HG02759 (cell line): Measurements from ENCODE around the gene SLC1A2.
A peak's percentile ranks its signal among the peaks of the same experiment; 100 is the strongest.

Source experiments
- ATAC-seq: cut with Tn5 transposase; IDR thresholded peaks from one replicate; pipeline ENCODE4 v1.9.1; 2021; ENCODE audit warnings: mild to moderate bottlenecking, moderate library complexity; ENCODE audit not compliant: unreplicated experiment

SLC1A2 gene

DNA sequence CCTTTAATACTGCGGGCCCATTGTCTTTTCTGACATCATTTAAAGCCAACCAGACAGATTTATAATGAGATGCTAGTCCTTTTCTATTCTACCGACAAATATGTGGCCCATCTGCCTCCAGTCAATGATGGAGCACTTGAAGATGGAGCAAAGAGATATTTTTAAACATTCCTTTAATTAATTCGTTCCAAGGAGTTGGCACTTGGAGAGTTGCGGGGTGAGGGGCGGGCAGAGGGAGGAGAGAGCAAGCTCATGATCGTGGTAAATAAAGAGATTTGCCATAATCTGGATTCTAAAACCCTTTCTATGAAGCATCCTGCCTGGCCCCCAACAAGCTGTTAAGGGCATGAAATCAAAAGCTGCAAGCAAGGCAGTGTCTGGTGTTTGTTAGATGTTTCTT is 5.0 kb downstream of the SLC1A2 start:
- no peak for ATAC-seq

DNA sequence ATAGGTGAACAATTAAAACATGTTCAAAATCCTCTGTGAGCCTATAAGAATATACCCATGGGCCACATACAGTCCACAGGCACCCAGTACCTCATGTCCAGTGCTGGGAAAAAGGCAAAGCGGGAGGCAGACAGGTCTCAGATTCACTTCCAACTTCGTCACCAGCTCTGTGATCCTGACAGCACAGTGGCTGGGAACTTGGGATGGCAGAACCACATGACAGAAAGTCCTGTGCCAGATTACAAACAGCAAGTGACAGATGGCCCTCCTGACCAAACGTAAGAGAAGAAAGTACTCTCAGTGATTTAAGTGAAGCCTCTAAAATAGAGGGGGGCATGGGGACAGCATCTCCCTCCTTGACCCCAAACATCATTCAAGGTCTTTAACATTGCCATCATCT is 5.8 kb downstream of the SLC1A2 start:
- ATAC-seq: no peak

DNA sequence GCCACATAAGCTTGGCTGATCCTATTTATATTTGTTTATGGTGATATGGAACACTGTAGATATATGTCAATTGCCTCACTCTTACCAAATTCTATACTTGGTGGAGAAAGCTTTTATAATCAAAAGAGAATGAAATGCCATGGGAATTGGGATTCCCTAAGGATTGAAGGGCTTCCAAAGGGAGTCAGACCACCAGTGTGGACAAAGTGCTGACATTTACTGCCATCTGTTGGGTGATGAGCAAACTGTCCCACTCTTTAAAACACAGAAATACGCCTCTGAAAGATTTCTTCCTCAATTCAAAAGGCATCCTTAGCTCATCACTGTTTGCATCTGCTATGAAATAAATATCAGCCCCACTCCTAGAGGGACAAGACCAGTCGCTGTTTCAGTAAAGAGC is 7.1 kb downstream of the SLC1A2 start:
- ATAC-seq: no peak

GRCh38 chr11:35407041-35407440 is 12.3 kb downstream of the SLC1A2 start:
- no peak for ATAC-seq

DNA sequence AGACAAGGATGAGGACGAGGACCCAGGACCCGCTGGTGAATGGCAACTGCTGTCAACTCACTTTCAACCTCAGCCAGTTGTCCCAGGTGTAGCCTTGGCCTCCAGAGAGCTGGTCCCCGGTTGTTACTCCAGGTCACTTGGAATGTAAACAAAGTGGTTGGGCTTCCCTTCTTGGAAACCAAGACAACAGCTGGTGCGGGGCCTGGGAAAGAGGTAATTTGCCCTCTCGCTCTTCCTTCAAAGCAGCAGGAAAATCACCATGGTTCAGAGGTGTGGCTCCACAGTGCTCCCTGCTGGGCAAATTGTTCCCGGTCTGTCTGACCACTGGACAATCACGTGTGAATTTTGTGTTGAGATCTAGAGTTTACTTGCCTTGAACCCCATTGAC is 15.0 kb downstream of the SLC1A2 start:
- no peak for ATAC-seq

DNA sequence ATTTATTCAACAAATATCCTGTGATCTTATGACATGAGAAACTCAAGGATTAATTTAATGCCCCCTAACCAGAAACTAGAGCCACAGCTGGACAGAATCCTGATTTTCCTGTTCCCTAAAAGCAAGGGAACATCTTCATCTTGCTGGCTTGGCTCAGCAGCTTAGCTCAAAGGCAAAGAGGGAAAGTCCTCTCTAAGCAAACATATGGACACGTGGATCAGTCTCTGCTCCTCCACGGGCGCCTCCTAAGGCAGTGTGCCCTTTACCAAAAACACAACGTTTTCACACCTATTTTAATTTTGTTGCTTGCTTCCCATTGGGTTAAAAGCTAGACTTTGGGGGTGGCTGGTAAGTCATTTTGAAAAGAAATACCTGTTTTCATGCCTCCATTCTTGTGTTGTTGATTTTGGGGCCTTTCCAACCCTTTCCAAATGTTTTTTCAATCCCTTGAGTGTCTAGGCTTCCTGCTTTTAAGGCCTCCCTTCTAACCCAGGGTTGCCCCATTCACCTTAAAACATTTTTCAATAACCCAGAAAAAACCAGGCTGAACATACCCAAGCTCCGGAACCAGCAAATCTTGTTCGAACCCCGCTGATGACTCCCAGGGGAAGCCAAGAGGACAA is 15.5 kb downstream of the SLC1A2 start:
- no peak for ATAC-seq

GRCh38 chr11:35402751-35403660 is 16.4 kb downstream of the SLC1A2 start:
- no peak for ATAC-seq

- no peak for ATAC-seq
These were observed 20.5 kb downstream of the SLC1A2 start for GRCh38 chr11:35398881-35399280.

DNA sequence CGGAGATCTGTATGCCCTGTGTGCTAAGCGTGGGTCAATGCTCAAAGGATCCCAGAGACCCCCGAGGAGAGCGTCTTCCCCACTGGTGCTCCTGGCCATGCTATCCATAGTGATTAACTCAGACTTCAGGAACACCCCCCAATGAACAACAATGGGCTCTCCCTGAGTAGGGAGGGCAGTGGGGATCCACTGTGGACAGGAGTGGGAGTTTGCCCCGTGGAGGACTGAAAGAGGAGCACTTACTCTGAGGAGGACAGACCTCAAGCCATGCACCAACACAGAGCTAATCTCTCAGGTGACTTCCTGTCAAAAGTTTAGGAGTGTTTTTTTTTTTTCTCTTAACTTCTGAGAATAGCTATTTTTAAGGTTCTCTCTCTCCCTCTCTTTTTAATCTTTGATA is 24.4 kb downstream of the SLC1A2 start:
- no peak for ATAC-seq

DNA sequence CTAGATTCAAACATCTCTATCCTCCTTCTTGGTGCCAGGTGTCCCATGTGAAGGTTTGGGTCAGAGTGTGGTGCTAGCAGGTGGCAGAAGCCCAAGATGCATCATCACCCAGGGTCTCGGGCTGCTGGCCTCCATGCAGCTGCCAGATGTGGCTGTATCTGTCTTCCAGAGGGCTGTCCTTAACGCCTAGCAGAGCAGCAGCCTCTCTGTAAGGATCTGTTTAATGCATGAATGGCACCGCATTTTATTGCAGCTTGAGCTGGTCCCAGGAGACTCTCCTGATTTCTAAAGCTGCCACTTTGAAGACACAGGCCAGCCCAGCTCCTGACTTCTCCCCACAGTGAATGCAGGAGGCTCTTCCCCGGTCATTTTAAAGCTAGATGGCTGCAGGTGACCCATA is 26.3 kb downstream of the SLC1A2 start:
- no peak for ATAC-seq

- ATAC-seq: peak; percentile 59
These were observed 27.3 kb downstream of the SLC1A2 start for GRCh38 chr11:35391922-35392688.

DNA sequence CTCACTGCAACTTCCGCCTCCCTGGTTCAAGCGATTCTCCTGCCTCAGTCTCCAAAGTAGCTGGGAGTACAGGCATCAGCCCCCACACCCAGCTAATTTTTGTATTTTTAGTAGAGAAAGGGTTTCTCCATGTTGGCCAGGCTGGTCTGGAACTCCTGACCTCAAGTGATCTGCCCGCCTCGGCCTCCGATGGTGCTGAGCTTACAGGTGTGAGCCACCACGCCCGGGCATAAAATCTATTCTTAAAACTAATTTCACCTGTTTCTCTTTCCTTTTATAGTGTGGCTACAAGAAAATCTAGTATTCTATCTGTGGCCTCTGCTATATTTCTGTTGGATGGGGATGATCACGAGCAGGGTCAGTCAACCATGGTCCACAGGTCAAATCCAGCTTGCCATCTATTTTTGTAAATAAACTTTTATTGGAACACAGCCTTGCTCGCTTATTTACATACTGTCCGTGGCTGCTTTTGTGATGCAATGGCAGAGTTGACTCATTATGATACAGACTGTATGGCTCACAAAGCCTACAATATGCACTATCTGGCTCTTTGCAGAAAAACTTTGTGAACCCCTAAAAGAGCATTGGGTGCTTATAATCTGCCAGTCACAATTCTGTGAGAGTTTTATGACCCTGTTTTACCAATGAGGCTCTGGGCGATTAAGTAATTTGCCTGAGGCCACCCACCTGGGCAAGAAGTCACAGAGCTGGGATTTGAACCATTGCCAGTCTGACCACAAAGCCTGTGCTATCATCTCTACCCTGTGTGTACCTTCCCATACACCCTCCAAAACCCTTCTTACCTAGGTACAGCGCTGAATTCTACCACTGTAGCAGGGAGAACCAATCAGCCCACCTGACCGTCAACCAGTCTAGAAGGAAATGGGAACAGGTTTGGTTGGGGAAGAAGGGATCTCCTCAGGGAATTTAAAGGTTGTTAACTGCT is 28.3 kb downstream of the SLC1A2 start:
- ATAC-seq: peak; percentile 83

GRCh38 chr11:35389897-35390465 is 29.4 kb downstream of the SLC1A2 start:
- ATAC-seq: no peak

GRCh38 chr11:35389112-35389511 is 30.2 kb downstream of the SLC1A2 start:
- ATAC-seq: no peak

- no peak for ATAC-seq
These were observed 31.3 kb downstream of the SLC1A2 start for GRCh38 chr11:35388061-35388460.

DNA sequence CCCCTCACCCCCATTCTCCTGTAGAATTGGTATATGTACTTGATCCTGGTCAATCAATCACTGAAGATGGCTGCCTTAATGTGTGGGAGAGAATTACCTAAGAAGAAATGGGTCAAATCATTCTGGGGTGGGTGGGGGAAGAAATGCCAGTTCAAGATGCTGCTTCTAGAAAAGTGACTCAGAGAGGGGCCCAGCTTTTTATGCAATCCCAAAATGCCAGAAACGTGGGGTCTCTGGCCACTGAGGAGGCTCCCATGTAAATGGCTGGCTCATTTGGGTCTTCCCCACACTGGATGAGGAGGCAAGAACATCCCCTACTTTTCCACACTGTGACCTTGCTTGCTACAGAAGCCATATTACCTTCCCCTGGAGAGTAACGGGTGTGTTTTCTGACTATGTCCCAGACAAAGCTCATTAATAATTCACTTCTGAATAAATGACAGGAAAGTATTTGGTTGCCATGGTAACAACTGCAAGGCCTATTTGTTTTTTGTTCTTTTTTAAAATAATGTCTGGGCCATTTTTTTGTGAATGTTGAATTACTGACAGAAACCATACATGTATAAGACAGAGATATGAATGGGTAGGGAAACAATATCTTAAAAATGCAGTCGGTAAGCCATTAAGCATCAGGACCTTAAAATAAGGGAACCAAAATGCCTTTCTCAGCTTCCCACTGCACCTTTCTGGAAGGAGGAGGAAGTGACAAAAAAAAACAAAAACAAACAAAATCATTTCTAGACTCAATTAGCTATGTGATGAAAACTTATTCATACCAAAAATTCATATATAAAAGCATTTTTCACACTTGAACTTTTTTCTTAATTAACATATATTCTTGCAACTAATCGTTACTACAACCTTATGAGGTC is 32.0 kb downstream of the SLC1A2 start:
- ATAC-seq: no peak

DNA sequence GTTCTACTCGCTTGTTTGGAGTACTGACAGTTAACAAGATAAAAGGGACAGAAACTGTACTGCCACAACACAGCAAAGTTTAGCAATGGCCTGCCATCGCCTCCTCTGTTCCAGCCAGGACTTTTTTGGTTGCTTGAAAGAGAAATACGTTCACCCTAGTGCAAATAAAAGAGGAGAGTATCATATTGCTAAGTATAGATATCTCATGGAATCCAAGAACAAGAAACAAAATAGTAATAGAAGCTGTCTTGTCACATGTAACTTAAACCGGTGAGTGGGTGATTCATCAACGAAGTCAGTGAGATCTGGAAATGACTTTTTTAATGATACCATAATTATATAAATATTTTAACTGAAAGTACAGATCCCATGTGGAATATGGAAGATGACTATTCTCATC is 35.4 kb downstream of the SLC1A2 start:
- no peak for ATAC-seq

DNA sequence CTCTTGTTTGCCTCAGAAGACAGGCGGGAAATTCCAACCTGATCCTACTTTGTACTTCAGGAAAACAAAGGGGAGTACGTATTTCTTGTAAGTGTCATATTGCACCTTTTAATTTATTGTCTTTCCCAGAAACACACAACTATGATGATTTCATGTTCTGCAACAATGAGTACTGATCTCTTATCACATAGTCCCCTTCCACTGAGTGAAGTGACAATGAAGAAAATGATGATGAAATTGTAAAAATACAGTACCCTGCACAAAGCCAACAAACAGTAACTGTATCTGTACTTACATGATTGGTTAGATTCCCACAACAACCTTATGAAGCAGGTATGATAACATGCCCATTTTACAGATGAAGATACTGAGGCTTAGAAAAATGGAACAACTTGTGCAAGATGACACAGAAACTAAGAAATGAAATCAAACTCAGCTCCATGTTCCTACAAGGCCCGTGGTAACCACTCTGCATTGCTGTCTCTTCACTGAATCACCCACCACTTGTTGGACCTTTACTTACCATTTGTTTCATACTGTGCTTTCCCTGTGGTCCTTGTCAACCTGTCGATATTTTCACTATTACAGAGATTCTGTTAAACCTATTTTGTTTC is 37.5 kb downstream of the SLC1A2 start:
- no peak for ATAC-seq

GRCh38 chr11:35380603-35381002 is 38.8 kb downstream of the SLC1A2 start:
- ATAC-seq: no peak
